Stimulated activated CD8-positive, alpha-beta memory T cell treated with anti-CD3 and anti-CD28 coated beads, Interleukin-7, amount 100 ng/mL, for 48 hours (primary cell): ENCODE data around the gene KLHDC3.

Experiments
- DNase-seq, 2 donors: peaks; one replicate each; pipeline ENCODE4 v3.0.0-alpha.2; 2020; ENCODE audit warnings: low read depth in 1 of 2; ENCODE audit errors: extremely low read depth in 1 of 2

KLHDC3 gene, protein sequence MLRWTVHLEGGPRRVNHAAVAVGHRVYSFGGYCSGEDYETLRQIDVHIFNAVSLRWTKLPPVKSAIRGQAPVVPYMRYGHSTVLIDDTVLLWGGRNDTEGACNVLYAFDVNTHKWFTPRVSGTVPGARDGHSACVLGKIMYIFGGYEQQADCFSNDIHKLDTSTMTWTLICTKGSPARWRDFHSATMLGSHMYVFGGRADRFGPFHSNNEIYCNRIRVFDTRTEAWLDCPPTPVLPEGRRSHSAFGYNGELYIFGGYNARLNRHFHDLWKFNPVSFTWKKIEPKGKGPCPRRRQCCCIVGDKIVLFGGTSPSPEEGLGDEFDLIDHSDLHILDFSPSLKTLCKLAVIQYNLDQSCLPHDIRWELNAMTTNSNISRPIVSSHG

DNA sequence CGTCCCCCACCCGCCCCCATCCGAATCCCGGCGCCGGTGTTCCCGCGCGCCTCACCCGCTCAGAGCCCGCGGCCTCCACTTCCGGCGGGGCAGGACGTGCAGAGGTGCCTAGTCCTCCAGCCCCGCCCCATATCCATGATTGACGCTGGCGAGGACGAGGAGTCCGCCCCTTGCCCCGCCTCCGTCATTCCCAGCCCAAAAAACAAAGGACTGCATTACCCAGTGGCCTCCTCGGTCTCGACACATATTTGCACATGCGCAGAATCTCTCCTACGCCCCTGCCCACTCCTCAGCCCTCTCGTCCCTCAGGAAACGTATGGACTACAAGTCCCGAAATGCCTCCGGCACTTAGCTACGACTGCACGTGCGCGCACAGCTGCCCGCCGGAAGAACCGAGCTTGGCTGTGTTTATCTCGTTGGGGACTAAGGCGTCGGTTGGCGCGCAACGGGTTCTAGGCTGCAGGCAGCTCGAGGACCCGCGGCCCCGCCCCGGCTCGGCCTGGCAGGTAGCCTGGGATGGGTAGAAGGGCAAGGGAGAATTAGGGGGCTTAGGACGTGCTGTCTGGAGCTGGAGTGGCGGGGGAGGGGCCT is at the start of gene KLHDC3, which contains the start of gene MEA1:
TSS of gene KLHDC3 (plus strand) at position 407 of the 591 bp plus-strand sequence. CDS start 2,944 bp downstream, outside the sequence.
TSS of gene MEA1 (minus strand) at position 104 of the 591 bp plus-strand sequence. CDS start 133 bp downstream, outside the sequence.
- DNase-seq: peak; percentile 98 to 99

DNA sequence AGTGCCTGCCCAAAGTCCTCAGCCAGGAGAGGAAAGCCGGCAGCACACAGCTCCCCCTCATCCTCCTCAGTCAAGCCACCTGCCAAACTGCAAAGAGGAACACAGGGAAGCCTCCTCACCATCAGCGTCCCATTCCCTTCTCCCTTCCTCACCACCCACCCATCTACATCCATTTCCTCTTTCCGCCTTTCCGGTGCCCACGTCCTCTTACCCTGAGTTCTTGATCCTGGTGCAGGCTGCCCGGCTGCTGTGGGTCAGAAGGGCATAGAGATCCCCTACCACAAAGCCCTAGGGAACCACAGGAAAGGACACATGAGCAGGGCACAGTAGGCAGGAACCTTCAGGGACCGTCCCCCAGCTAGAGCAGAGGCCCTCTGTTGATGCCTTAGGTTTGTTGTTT is 47.5 kb upstream of the KLHDC3 start:
- no peak for DNase-seq

DNA sequence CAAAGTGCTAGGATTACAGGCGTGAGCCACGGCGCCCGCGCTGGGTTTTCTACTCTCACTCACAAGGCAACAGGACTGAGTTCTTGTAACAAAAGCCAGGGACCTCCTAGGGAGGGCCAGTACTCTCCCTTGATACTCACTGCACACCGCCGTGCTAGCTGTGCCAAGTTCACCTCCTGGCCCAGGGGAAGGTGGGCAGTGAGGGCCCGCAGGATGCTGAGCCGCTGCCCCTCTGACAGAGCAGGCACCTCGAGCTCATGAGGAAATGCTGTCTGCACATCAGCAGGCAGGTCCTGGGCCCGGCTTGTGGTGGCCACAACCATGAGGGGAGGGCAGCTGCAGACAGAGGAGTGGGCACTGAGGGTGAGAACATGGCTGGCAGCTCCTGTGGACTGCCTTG is 46.8 kb upstream of the KLHDC3 start:
- DNase-seq: no peak

DNA sequence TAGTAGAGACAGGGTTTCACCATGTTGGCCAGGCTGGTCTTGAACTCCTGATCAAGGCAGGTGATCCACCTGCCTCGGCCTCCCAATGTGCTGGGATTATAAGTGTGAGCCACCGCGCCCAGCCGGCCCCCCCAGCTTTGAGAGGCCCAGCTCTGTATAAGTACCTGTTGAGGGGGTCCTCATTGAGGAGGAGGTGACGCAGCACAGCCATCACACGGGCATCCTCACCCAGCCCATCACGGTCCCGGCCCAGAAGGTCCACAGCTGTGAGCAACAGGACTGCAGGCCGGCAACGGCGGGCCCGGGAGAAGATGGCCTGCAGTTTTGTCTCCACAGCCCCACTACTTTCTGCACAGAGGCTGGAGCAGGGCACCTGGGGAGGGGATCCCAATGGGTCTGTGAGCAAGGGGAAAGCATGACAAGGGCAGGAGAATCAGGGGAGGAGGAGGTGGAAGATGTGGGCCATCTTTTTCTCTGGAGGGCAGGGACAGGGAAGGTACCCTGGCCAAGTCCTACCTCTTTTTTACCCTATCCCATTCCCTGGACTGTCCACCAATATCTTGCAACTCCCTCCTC is 45.8 kb upstream of the KLHDC3 start:
- DNase-seq: no peak

DNA sequence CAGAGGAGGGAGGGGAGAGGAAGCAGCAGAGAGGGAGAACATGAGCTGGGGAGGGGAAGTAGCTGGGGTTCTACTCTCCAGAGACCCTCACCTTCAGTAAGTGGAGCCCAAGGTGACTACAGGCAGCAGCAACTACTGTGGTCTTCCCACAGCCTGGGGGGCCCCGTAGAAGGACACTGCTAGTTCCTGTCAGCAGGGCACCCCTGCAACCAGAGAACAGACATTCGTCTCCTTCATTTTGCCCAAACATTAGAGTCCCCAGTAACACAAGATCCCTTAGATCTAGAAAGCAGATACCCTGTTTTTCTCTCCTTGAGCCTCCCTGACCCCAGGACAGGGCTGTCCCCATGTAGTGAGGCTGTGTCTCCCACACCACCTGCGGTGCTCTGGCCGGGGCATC is 45.3 kb upstream of the KLHDC3 start:
- DNase-seq: no peak

DNA sequence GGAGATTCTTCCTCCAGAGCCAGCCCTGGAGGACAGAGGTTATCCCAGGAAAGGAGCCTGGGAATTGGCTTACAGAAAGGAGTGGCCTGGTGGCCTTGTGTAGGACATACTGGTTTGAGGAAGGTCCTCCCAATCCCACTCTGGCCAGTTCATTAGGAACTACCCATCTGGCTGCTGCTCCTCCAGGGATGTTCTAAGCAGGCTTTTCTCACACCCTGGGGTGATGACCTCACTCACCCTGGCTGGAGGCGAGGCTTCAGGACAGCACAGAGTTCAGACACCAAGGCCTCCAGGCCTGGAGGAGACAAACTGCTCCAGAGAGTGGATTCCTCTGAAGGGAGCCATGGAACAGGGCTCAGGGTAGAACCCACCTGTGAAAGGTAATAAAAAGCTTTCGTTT is 44.6 kb upstream of the KLHDC3 start:
- DNase-seq: no peak

DNA sequence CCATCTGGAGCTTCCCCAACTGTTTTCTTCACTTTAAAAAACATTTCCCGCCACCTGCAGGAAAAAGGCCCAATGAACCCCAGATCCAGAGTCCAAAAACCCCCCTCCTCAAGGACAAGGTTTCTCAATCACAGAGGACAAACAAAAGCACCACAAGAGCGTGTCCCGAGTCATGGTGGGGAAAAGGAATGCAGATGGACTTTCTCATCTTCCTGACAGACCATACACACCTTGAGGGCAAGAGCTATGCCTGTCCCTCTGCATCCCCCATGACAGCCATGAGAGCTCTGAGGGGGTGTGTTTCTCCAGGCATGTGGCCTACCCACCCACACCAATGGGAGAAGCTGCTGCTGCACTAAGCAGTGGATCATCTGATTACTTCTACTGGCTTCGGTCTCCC is 44.1 kb upstream of the KLHDC3 start:
- no peak for DNase-seq

DNA sequence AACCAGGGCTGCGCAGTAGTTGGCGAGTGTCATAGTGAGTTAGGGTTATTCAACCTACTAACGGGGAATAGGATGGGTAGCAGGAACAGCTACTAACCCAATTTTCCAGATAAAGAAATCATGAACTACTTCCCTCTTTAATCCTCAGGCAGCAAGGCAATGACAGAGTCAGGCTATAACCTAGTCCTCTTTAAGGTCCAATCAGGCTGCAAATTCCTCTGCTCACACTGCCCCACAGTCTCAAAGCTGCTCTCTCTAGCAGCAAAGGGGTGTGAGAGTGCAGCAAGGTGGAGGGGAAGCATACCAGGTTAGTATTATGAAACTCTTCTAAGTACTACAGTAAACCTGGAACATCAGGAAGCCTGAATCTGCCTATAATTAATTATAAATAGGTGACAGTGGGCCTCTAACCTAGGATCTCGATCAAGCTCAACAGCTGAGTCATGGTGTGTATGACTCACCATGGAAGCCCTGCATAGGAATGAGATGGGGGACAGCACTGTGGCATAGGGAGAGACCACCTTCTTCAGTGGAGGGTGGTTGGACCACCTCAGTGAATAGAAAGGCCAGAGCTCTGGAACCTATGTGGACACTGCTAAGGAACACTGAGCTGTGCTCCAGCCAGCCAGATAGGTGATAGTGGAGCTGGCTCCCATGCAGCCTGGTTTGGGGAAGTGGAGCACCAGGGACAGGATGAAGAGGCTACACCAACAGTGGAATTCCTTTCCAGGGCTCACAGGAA is 43.0 kb upstream of the KLHDC3 start:
- no peak for DNase-seq

DNA sequence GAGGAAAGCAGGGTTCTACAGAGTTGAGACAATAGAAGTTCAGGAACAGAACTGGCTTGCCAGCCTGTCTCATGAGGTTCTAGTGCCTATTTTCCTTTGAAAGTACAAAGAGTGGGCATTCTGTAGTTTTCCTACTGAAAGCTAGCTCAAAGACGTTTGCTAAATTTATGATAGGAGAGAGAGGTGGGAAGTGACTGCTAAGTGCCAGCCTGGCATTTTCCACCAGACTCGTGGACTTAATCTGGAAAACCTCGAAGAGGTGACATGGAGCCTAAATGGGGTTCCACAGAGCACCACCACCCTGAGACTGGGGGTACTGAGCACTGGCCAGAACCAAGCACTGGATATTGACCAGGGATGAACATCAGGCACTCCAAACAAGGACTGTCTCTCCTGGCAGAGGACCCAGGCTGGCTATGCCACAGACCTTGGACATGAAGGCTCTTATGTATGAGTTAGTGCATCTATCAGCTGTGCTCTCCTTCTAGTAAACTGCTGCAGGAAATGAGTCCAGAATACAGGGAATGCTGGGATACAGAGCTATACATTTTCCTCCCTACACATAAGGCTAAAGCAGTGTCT is 42.2 kb upstream of the KLHDC3 start:
- no peak for DNase-seq

DNA sequence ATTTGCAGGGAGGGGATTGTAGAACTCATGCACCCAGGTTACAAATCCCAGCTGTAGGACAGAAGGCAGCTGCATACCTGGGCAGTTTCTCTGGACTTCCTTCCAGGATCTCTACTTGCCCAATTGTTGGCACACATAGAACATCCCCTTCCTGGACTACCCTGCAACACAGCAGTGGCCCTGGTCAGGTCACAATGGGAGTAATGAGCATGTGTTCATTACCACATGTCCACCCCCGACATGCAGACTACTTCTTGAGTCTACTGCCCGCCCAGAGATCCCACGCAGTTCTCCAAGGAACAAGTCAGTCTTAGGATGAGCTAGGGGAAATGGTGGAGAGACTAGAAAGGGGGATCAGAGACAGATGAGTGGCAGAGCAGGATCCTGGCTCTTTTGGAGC is 40.1 kb upstream of the KLHDC3 start:
- DNase-seq: no peak

DNA sequence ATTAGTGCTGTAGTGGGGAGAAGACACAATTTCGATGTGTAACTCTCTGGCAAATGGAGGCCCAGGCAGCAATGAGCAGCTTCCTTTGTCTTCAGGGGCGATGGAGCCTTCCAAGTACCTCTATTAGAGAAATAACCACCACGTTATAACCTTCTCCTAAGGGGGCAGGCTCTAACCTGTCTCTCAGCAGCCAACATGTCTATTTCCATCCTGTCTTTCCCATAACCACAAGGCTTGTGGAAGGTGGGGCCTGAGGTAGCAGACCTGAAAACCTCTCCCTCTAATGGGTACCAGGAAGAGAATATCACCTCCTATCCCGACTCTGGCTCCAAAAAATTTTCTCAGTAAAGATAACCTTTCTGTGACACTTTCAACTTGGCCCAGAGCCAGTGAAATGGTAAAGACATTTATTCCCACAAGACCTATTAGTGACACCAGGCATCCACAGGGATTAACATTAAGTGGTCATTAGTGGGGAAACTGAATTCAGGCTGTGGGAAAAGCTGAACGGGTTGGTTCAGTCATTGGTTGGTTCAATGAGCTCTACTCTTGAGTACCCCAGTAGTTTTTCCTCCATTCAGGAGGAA is 39.0 kb upstream of the KLHDC3 start:
- no peak for DNase-seq

DNA sequence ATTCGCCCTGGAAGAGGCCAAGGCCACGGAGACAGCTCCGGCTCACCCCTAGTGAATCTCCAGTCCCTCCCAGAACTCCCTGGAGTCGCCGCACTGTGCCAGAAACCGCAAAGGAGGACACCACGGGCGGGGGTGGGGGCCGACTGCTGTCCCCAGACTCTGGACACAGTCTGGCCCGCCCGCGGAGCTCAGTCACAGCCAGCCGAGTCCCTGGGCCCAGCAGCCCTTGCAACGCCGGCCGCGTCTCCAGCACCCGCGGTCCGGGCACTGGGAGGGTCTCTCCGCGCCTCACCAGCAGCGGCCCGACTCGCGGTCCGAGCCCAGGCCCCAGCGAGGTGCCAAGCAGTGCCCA is 35.6 kb upstream of the KLHDC3 start:
- DNase-seq: no peak

DNA sequence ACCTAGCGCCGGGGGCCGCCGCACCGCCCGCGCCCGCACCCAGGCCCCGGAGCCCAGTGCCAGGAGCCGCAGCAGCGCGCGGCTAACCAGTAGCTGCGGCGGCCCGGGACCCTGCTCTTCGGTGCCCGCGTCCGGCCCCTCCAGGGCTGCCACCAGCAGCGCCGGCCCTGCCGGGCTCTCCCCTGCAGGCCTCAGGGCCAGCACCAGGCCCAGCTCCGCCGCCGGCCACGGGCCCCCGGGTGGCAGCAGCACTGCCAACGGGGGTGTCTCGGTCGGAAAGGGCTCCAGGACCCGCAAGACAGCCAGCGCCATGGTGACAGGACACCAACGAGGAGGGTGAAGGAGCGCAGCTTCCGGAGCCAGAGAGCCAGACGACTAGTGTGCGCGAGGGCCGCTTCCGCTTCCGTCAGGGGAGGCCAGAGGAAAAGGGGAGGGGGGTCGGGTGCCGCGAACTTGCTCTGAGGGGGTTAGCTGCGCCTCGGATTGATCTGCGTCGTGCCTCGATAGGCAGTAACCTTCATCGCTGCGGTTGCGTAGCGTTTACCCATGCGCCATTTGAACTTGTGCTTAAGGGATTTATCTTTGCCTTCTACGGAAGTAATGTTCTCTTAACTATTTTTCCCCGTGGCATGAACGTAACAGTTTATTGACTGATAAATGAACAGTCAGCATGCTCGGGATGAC is 35.1 kb upstream of the KLHDC3 start, which contains the start of gene PEX6:
TSS of gene PEX6 (minus strand) at position 343 of the 684 bp plus-strand sequence. CDS start at position 312, 31 bp downstream.
- DNase-seq: peak; percentile 88 to 89

DNA sequence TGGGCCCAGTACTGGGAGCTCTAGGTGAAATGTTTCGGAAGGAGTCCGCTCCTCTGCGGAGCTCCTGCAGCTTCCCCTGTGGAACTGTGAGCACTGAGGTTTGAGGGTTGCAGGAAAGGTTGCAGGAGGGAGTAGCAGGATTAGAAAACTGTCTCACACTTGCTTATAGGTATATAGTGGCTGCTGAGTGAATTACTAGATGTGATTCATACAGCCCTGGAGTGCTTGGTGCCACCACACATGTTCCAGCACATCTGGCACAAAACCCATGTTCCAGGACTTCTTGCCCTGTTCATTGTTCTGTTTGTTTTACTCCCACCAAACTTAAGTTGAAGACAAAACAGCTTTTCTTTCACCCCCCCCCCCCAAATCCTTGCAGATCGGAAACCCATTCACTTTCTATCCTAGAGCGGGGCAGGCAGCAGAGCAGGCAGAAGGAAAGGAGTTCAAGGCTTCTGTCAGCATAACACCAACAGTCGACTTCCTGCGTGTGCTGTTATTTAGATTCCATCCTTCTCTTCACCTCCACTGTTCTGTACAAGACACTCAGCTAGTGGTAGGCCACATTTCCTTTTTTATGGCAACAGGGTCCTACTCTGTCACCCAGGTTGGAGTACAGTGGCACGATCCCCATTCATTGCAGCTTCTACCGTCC is 34.4 kb upstream of the KLHDC3 start:
- DNase-seq: no peak

DNA sequence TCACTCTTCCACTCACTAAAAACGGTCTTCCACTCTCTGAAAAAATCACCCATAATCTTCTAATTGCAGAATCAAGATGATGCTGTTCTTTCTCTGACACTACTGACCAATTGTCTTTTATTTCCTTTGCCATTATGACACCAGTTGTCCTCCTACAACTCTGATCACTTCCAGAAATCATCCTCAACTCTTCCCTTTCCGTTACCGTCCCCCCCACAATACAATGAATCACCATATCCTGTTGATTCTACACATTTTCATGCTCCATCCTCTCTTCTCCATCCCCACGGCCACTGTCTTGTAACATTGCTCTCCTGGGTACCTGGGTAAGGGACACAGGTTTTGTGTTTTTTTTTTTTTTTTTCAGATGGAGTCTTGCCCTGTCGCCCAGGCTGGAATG is 32.2 kb upstream of the KLHDC3 start:
- DNase-seq: no peak

DNA sequence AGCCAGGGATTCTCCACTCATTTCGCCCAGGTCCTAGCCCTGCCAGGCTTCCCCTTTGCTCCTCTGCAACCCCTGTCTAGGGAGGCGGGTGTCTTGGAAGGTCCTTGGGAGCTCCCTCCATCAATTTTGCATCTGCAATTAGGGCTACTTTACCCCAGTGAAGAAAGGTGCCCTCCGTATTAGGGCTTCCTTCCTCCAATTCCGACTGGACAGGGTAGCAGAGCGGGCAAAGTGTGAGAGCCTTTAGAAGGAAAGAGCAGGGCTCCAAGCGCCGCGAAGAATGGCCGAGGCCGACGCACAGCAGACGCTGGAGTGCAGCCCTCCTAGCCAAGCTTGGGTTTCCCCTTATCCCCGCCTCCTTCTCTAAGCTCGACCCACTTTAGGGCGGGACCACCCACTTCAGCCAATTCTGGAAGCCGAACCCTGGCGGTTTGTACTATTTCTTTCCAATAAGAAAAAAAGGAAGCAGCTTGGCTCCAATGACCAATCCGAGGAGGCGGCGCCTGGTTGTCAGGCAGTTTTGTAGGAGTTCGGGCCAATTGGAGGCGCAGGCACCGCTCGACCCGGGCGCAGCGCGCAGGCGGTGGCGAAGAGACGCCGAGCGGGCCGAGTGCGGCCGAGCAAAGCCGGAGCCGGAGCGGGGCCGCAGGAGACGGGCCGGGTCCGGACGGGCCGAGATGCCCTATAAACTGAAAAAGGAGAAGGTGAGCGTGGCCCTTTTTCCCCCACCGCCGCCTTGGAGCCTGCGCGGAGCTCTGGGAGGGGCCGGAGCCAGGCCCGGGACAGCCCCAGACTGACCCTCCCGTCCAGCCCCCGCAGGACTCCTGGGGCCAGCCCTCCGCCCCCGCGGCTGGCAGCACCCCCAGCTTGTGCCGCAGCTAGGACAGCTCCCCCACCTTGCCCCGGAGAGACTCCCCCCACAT is 29.8 kb upstream of the KLHDC3 start, which contains the start of gene PPP2R5D:
TSS of gene PPP2R5D (plus strand) at position 570 of the 923 bp plus-strand sequence. CDS start at position 678, 108 bp downstream.
- peak; percentile 92 to 97 for DNase-seq

DNA sequence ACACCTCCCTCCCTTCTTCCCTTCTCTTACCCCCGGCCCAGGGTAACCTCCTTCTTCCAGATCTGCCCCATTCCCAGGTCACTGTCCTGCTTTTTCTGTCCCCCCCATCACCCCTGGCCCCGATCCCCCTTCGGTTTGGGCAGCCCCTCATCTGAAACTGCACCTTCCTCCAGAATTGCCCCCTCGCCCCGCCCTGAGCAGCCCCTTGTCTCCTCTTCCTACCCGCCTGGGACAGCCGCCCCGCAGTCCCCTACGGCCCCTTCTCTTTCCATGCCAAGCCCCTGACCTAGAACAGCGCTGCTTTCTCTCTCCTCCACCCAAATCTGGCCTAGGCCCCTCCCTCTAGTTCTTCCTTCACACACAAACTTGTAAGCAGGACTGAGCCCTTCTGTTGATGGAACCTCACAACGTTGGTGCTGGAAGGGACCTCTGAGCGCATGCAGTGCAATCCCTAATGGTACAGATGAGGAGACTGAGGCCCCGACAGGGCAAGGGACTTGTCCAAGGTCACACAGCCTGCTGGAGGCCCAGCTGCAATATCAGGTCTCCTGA is 29.0 kb upstream of the KLHDC3 start:
- no peak for DNase-seq
